Epidermal melanocyte (primary cell): ENCODE measurements around the gene AKAP13.

Experiments used
- DNase-seq: peaks from one replicate; pipeline ENCODE4 v3.0.0; 2011; ENCODE audit warnings: low spot score; ENCODE audit not compliant: insufficient read length

The AKAP13 gene

GRCh38 chr15:85619992-85620689 lies 239.7 kb downstream of the AKAP13 start:
- DNase-seq, result no peak

DNA sequence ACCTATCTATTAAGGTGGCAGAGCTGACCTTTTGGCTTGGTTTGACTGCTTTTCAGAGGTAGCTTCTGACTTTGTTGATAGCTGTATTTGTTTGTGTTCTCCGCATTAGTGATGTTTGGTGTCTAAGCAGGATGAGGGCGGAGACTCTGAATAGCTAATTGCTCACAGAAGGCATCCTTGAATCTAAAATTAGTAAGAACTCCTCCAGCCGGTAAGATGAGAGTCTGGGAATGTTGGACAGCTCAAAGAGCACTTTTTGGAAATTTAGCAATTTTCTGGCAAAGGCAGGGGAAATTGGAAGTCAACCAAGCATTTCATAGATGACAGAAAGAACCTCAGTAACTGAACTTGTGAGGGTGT lies 240.3 kb downstream of the AKAP13 start:
- no peak for DNase-seq

DNA sequence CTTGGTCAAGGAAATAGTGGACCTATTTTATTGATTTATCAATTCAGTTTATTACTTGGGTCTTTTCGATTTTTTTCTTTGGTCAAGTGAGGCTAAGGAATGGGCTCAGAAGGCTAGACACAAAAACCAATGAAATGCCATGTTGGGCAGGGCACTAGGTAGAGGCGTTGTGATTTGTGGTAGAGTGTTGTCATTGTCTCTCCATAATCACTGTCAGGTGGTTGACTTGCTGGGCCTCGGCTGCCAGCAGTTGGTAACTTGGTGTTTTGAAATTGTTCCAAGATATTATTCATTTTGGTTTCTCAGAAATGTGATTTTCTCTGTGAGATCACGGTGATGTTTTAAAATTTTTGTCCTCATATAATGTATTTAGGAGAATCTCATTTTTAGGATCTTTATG lies 240.7 kb downstream of the AKAP13 start:
- no peak for DNase-seq

DNA sequence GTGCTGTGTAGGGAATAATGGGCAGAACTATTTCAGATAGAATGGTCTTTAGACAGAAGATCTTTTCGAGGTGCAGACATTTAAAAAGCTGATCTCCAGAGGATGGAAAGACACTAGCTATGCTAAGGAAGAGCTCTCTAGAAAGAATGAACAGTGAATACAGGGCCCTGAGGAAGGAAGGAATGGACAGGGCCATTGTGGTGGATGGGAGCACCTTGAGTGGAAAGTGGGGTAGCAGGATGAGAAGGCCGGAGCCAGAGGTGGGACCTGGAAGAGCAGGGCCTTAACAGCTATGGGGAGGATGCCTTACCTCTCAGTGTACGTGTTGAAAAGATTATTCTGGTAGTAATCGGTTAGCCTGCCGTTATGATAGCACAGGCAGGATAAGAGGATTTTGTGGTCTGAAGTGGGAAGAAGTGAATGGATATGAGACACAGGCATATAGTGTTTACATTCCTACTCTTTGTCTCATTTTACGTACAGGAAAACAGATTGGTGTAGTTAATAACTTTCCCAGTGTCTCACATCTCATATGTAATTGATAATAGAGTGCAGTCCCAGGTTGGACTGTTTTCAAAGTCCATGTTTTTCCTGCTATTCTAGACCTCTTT lies 241.9 kb downstream of the AKAP13 start:
- DNase-seq, result no peak

GRCh38 chr15:85623315-85624049 lies 243.1 kb downstream of the AKAP13 start:
- no peak for DNase-seq

GRCh38 chr15:85624291-85624801 lies 243.9 kb downstream of the AKAP13 start:
- DNase-seq, result no peak

DNA sequence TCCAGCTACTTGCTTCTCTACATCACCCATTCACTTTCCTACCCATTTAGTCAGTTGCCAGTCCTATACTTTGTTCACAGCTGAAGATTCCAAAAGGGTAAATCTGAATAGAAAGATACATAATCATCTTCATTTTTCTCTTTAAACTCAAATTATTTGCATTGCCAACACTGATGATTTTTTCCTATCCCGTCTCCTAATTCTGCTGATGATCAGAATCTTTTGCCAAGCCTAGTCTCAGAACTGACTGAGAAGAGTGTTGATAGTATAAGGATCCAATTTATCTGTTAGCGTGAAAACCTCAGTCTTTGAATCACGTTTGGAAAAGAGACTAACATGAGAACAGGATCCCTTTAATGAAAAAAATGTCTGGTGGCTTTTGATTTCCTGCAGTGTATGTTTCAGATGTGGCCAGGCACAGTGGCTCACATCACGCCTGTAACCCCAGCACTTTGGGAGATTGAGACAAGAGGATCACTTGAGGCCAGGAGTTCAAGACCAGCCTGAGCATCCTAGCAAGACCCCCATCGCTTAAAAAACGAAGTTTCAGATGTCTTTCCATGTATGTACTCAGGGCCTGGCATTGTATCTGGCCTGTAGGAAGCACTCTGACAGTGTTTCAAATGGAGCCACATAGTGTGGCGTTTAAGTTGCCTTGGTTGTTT lies 244.9 kb downstream of the AKAP13 start:
- DNase-seq, result no peak

- DNase-seq, result no peak
These were observed 245.5 kb downstream of the AKAP13 start for GRCh38 chr15:85625856-85626255.

- no peak for DNase-seq
These were observed 247.0 kb downstream of the AKAP13 start for GRCh38 chr15:85627213-85627935.

DNA sequence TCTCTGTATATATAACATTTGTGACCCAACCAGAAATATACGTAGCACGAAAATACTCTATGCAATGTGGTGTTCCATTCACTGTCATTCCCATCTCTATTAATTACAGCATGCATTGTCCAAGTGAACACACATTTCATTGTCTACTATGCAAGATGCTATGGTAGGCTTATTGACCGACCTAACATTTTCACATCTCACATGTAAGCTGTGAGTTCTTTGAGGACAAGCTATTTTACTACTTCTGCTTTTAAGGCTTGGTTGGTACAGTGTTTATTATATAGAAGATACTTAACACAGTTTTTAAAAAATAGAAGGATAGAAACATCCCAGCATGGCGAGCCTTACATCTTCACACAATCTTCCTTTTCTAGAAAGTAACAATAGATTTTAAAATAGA lies 249.9 kb downstream of the AKAP13 start:
- no peak for DNase-seq

GRCh38 chr15:85631018-85631417 lies 250.6 kb downstream of the AKAP13 start:
- no peak for DNase-seq

DNA sequence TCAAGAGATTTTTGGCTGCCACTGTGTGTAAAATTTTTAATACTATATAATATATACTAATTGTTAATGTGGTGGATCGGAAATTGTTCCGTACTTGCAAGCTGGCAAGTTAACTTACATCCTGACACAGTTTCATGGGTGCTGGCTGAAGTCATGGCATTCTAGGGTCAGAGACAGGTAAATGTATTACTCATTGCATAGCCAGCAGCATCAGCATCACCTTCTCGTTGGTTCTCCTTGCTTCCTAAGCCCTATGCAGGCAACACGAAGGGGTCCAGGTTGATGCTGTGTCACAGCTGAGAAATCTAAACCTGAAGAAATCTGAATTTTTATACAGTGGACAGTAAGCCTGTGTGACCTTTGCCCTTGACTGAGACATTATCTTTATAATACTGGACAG lies 251.6 kb downstream of the AKAP13 start:
- no peak for DNase-seq

DNA sequence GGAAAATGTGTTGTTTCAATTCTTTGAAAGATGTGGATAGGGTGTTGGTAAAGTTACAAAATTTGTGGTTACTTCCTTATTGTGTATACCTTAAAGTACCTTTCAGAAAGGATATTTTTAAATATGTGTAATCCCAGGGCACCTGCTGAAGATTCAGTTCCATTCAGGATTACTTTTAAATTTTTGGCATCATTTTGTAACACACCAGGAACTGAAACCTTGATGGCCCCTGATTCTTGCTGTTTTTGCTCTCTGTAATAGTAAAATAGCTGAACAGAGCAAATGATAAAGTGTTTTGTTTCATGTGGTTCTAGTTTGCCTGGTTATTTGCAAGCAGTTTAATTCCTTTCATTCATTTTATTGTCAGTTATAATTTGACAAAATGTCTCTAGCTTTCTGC lies 253.5 kb downstream of the AKAP13 start:
- DNase-seq, result no peak

- no peak for DNase-seq
These were observed 255.9 kb downstream of the AKAP13 start for GRCh38 chr15:85636351-85636750.

- DNase-seq, result no peak
These were observed 259.5 kb downstream of the AKAP13 start for GRCh38 chr15:85639752-85640381.

DNA sequence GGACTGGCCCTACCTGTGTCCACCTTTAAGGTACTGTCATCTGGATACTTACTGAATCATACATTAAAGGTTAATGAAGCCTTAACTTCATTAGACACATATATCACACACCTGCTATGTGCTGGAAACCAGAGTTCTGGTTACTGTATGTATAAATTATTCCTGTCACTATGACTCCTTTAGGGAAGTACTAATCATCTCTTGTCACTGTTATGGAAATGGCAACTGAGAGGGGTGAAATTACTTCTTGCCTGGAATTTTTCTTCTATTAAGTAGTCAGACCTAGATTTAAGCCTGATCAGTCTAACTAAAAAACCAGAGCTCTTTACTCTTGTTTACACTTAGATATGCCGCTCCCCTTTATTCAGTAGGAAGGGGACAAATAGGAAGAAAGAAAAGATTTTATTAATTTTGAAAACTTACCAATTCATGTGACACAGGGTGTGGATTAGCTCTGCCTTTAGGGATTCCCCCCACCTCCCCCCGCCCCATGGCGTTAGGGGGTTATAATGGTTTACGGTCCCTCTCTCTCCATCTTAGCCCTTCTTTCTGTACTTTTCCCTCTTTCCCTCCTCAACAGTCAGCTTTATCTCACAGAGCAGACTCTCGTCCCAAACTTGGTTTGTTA lies 261.8 kb downstream of the AKAP13 start:
- DNase-seq, result no peak

- DNase-seq, result no peak
These were observed 262.3 kb downstream of the AKAP13 start for GRCh38 chr15:85642693-85643066.

- DNase-seq, result no peak
These were observed 266.2 kb downstream of the AKAP13 start for GRCh38 chr15:85646538-85647091.

DNA sequence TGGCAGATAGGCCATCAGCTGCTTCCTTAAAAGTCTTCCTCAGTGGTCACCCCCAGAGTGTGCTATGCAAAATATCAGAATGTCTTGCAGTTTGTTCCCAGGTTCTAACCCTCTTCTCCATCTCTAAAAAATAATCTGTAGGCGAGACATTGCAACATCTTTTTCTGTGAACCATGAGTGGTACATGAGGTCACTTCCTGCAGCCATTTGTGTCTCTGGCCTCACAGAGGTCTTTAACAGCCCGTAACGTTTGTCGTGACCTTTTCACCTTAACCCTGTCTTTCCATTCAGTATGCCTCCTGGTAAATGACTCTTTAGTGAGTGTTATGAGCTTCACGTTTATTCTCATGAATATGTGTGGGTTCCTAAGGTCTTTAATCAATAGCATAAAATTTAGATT lies 269.0 kb downstream of the AKAP13 start:
- no peak for DNase-seq

GRCh38 chr15:85651548-85651947 lies 271.1 kb downstream of the AKAP13 start:
- no peak for DNase-seq
